Measurements from ENCODE around the gene ADISSP.
A peak's percentile ranks its signal among the peaks of the same experiment; 100 is the strongest.

ADISSP gene

GRCh38 chr20:3781153-3781910, 13.8 kb upstream of the ADISSP start, which contains the start of gene SPEF1:
Gene SPEF1 (minus strand): TSS chr20:3781448. CDS start chr20:3781287, 161 bp downstream.
- peak; percentile 82 for DNase-seq (ENCODE audit: low spot score)

DNA sequence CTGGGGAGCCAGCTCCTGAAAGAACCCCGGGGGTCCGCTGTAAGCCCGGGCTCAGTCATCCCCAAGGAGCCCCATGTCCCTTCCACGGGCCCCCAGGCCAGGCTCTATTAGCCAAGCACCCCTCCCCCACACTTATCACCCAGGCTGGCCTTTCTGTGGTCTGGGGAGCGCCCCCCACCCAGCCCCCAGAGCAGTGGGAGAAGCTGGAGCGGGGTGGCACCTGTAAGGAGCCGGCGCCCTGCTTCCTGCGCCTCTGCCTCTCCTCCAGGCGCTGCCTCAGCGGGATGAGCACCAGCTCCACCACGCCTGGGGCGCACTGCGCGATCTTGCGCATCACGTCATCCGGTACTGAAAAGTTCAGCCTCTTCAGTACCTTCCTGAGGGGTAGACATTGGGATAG, 11.4 kb upstream of the ADISSP start:
- no peak for DNase-seq (ENCODE audit: low spot score)

GRCh38 chr20:3777716-3778629, 10.4 kb upstream of the ADISSP start:
- DNase-seq (ENCODE audit: low spot score), result no peak

DNA sequence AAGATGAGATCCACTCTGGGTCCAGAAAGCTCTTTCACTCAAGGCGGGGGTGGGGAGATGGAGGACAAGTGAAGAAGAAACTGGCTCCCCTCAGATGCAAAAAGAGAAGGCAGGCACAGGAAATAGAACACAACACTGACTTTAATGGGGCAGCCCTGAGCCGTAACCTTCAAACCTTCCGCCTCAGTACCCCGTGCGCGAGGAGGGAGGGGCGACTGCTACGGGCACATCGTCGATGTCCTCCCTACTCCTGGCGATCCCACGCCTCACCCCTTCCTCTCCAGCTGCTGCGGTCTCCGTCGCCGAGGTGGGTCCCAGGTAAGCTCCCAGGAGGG, 9.8 kb upstream of the ADISSP start:
- DNase-seq (ENCODE audit: low spot score), result no peak

- DNase-seq (ENCODE audit: low spot score), result no peak
Observed at GRCh38 chr20:3775457-3776108, 8.0 kb upstream of the ADISSP start.

GRCh38 chr20:3771552-3772058, 4.1 kb upstream of the ADISSP start:
- no peak for DNase-seq (ENCODE audit: low spot score)

DNA sequence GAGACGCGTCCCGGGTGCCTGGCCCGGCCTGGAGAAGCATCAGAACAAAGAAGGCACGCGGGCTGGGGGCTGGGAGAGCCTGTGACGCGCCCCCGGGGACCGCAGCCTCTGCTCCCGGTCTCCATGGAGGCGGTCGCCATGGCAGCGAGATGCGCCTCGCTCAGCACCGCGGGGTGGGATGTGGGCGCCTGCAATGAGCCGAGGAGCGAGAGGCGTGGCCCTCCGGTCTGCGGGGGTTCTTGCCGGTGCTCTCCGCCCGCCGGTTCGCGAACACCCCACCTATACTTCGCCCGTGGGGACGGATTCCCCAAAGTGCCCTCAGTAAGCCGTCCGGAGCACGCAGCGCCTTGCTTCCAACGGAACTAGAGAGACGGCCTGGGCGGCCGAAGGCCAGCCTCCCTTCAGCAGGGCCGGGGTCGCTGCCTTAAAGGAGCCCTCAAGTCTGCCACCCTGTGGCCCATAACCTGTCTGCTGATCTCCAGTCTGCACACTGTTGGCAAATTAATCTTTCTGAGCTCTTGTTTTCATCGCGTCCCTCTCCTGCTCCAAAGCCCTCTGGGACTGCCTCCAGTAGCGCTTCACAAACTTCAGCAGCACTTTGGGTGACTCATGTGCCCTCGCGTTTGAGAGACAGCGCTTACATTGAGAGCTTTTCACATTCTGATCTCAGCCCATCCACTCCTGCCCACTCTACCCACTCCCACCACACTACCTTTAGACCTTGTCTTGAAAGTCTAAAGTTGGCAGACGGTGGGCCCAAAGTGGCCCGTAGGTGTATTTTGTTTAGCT, 983 bp upstream of the ADISSP start:
- DNase-seq (ENCODE audit: low spot score), result peak; percentile 52

- peak; percentile 75 for DNase-seq (ENCODE audit: low spot score)
Observed at GRCh38 chr20:3767110-3767426, 485 bp downstream of the ADISSP start.

- no peak for DNase-seq (ENCODE audit: low spot score)
Observed at GRCh38 chr20:3766422-3767109, 987 bp downstream of the ADISSP start.

DNA sequence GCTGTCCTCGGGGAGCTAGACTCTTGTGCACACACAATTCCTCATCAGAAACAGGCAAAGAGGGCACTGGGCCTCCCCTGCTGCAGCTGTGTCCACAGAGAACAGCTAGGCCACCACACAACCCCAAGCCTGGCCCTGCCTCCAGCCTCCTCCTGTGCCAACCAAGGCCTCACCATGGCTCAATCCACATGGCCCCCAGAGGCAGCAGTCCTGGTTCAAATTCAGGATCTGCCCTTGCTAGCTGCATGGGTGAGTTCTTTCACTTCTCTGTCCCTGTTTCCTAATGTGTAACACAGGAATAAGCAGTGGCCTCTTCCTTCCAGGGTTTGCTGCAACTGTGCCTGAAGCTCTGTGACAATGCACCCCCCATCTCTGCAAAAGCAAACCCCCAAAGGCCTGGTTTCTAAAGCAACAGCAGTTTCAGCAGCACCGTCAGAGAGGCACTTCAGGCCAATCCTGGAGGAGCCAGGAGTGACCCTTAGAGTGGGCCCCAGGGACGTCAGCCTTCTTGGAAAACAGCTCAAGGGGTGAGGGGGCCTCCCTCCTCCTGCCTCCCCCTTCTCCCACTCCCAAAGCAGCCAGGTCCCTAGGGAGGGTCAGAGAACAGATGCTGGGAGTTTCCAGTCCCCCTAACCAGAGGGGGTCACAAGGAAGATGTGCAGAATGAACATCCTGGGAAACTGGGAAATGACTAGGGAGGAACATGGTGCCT, 2.2 kb downstream of the ADISSP start:
- no peak for DNase-seq (ENCODE audit: low spot score)

- DNase-seq (ENCODE audit: low spot score), result no peak
Observed at GRCh38 chr20:3764659-3765058, 2.9 kb downstream of the ADISSP start.

GRCh38 chr20:3763671-3764601, 3.6 kb downstream of the ADISSP start:
- no peak for DNase-seq (ENCODE audit: low spot score)

- DNase-seq (ENCODE audit: low spot score), result no peak
Observed at GRCh38 chr20:3760655-3761348, 6.8 kb downstream of the ADISSP start.

DNA sequence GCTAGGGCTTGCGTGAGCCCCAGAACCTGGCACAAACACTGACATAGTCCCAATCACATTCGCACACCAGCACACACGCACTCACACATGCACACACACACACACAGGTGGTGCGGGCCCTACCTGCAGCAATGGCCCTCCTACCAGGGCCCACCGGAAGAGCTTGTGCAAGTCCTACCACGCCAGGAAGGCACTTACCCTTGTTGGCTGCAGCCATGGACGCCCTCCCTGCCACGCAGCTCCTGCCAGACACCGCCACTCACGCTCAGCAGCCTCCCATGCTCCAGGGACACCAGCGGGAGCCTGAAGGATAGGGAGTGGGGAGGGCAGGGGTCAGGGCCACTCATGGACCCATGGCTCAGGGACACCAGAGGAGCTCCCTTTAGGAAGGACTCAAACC, 7.7 kb downstream of the ADISSP start:
- DNase-seq (ENCODE audit: low spot score), result no peak

- DNase-seq (ENCODE audit: low spot score), result no peak
Observed at GRCh38 chr20:3759316-3759823, 8.2 kb downstream of the ADISSP start.

GRCh38 chr20:3758566-3758965, 9.0 kb downstream of the ADISSP start:
- DNase-seq (ENCODE audit: low spot score), result no peak

- DNase-seq (ENCODE audit: low spot score), result no peak
Observed at GRCh38 chr20:3757268-3757667, 10.3 kb downstream of the ADISSP start.

DNA sequence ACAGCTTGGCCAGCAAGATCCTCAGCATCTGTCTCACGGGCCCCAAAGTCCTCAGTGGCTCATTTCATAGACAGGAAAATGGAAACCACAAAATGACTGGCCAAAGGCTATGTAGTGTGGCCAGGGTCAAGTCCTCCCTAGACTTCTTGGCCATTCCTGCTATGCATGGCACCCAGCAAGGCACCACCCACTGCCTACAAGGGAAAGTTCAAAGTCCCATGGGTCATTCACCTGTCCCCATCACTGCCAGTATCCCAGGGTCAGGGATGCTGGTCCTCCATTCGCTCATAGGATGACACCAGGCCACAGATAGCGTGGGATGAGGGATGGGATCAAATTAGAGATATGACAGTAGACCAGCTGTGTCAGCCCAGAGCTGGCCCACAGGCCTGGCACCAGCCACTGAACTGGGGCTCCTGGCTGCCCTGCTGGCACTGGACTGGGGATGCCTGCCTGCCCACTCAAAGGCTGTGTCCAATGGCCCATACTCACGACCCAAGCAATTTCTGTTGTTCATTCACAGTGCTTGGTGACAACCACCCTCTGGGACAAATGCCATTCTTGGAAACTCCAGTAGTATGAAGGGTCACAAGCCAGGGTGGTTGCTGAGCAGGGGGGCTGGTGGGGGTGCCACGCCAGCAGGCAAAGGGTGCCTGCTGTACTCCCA, 11.6 kb downstream of the ADISSP start:
- no peak for DNase-seq (ENCODE audit: low spot score)

All from hematopoietic multipotent progenitor cell treated with erythropoietin and hydrocortisone succinate and interleukin-3 and kit ligand, for 15 days (in vitro differentiated cells).